Measurements from ENCODE around the gene TMEM39B.
"Not testable (repeated sequence)": the region's sequence is repeated elsewhere in the genome, so short reads cannot be mapped to it uniquely, and the experiment has no call there.

TMEM39B gene

DNA sequence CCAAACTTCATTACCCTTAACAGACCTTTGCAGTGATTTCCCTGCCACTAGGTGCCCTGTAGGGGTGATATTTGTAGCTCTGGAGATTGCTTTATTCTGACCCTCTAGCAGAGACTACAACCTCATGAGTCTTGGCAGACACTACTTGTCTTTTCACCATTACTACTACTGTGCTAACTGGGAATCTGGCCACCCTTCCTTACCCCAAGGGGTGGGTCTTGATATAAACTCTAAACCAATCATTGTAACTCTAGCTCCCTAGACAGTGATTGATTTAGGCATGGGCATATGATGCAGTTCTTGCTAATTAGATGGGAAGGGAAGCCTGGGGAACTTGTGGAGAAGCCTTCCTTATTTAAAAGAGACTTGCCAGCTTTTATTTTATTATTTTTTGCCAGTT is 39.0 kb downstream of the TMEM39B start:
- TF ChIP-seq, protein P1, sequence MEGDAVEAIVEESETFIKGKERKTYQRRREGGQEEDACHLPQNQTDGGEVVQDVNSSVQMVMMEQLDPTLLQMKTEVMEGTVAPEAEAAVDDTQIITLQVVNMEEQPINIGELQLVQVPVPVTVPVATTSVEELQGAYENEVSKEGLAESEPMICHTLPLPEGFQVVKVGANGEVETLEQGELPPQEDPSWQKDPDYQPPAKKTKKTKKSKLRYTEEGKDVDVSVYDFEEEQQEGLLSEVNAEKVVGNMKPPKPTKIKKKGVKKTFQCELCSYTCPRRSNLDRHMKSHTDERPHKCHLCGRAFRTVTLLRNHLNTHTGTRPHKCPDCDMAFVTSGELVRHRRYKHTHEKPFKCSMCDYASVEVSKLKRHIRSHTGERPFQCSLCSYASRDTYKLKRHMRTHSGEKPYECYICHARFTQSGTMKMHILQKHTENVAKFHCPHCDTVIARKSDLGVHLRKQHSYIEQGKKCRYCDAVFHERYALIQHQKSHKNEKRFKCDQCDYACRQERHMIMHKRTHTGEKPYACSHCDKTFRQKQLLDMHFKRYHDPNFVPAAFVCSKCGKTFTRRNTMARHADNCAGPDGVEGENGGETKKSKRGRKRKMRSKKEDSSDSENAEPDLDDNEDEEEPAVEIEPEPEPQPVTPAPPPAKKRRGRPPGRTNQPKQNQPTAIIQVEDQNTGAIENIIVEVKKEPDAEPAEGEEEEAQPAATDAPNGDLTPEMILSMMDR (IDR thresholded peaks at IDR 0.05; ENCODE audit: low read length, missing control alignments) = no peak
- peak; percentile 25 for DNase-seq (ENCODE audit: low read depth)
- no peak overlapping the region for H3K4me3 ChIP-seq (replicated peaks; ENCODE audit: low read depth, low read length)

DNA sequence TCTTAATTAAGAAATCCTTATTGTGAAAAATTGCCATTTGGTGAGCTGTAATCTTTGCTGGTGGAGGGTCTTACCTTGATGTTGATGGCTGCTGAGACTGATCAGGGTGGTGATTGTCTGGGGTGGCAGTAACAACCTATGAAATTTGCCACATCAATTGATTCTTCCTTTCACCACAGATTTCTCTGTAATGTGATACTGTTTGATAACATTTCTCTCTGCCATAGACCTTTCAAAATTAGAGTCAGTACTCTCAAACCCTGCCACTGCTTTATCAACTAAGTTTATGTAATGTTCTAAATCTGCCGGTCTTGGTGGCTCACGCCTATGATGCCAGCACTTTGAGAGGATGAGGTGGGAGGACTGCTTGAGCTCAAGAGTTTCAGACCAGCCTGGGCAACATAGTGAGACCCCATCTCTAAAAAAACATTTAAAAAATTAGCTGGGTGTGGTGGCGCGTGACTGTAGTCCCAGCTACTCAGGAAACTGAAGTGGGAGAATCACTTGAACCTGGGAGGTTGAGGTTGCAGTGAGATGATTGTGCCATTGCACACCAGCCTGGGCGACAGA is 40.2 kb downstream of the TMEM39B start:
- TF ChIP-seq, protein P1 (IDR thresholded peaks at IDR 0.05; ENCODE audit: low read length, missing control alignments) = no peak
- no peak overlapping the region for H3K4me3 ChIP-seq (replicated peaks; ENCODE audit: low read depth, low read length)
- DNase-seq (ENCODE audit: low read depth) = no peak

DNA sequence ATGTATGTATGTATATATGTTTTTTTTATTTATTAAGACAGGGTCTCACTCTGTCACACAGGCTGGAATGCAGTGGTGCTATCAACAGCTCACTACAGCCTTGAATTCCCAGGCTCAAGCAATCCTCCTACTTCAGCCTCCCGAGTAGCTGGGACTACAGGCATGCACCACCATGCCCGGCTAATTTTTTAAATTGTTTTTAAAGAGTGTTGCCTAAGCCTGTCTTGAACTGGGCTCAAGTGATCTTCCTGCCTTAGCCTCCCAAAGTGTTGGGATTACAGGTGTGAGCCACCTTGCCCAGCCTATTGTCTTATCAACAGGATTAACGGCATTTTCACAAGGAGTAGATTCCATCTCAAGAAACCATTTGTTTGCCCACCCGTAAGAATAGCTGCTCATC is 40.7 kb downstream of the TMEM39B start:
- not testable (repeated sequence) for H3K4me3 ChIP-seq (replicated peaks; ENCODE audit: low read depth, low read length)

DNA sequence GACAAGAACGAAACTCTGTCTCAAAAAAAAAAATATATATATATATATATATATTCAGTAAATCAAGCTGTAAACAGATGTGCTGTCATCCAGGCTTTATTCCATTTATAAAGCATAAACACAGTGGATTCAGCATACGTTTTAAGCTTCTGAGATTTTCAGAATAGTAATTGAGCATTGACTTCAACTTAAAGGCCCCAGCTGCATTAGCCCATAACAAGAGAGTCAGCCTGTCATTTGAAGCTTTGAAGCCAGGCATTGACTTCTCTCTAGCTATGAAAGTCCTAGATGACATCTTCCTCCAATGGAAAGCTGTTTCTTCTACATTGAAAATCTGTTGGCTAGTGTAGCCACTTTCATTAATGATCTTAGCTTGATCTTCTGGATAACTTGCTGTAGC is 41.7 kb downstream of the TMEM39B start:
- no peak overlapping the region for H3K4me3 ChIP-seq (replicated peaks; ENCODE audit: low read depth, low read length)
- no peak for DNase-seq (ENCODE audit: low read depth)
- TF ChIP-seq, protein P1 (IDR thresholded peaks at IDR 0.05; ENCODE audit: low read length, missing control alignments) = no peak

More for the DNA sequence above, 40.7 kb downstream of the TMEM39B start:
- DNase-seq (ENCODE audit: low read depth) = not testable (repeated sequence)

DNA sequence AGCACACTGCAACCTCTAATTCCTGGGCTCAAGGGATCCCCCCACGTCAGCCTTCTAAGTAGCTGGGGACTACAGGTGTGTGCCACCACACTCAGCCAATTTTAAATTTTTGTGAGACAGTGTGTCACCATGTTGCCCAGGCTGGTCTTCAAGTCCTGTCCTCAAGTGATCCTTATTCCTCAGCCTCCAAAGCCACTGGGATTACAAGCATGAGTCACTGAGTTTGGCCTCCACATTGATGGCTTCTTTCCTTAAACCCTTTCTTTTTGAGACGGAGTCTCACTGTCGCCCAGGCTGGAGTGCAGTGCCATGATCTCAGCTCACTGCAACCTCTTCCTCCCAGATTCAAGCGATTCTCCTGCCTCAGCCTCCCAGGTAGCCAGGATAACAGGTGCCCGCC is 42.8 kb downstream of the TMEM39B start:
- no peak for DNase-seq (ENCODE audit: low read depth)
- TF ChIP-seq, protein P1 (IDR thresholded peaks at IDR 0.05; ENCODE audit: low read length, missing control alignments) = no peak
- no peak overlapping the region for H3K4me3 ChIP-seq (replicated peaks; ENCODE audit: low read depth, low read length)

DNA sequence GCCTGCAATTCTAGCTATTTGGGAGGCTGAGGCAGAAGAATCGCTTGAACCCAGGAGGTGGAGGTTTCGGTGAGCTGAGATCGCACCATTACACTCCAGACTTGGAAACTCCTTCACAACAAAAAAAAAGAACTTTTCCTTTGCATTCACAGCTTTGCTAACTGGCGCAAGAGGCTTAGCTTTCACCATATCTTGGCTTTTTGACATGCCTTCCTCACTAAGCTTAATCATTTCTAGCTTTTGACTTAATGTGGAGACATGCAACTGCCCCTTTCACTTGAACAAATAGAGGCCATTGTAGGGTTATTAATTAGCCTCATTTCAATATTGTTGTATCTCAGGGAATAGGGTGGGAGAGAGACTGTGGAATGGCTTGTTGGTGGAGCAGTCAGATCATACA is 43.8 kb downstream of the TMEM39B start:
- H3K4me3 ChIP-seq (replicated peaks; ENCODE audit: low read depth, low read length) = no peak overlapping the region
- TF ChIP-seq, protein P1 (IDR thresholded peaks at IDR 0.05; ENCODE audit: low read length, missing control alignments) = no peak
- DNase-seq (ENCODE audit: low read depth) = peak; percentile 40

DNA sequence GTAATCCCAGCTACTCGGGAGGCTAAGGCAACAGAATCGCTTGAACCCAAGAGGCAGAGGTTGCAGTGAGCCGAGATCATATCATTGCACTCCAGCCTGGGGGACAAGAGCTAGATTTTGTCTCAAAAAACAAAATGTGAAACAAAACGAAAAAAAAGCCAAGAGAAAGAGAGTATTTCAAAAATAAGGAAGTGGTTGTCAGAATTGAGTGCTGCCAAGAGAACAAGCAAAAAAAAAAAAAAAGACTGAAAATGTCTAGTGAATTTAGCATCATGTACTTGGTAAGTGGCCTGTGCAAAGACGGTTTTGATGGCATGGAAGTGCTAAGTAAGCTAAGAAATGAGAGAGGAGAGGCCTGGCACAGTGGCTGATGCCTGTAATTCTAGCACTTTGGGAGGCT is 49.4 kb downstream of the TMEM39B start:
- no peak overlapping the region for H3K4me3 ChIP-seq (replicated peaks; ENCODE audit: low read depth, low read length)
- TF ChIP-seq, protein P1 (IDR thresholded peaks at IDR 0.05; ENCODE audit: low read length, missing control alignments) = no peak
- no peak for DNase-seq (ENCODE audit: low read depth)

DNA sequence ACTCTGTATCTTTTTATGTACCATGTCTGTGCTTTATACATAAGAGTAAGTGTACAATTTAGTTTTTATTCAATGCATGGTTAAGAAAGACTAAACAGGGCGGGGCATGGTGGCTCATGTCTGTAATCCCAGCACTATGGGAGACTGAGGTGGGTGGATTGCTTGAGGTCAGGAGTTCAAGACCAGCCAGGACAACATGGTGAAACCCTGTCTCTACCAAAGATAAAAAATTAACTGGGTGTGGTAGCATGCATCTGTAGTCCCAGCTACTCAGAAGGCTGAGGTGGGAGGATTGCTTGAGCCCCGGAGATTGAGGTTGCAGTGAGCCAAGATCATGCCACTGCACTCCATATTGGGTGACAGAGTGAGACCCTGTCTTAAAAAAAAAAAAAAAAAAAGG is 50.6 kb downstream of the TMEM39B start:
- H3K4me3 ChIP-seq (replicated peaks; ENCODE audit: low read depth, low read length); DNase-seq (ENCODE audit: low read depth): not testable (repeated sequence)
